Left kidney (tissue), 2 donors: Measurements from ENCODE around the gene MICB. TPM values are rescaled to one million over a fixed set of nuclear protein-coding genes. Genes with fewer than 3 reads are reported as not detected.
"Not testable (repeated sequence)": the region's sequence is repeated elsewhere in the genome, so short reads cannot be mapped to it uniquely, and the experiment has no call there.

Source experiments
- DNase-seq: peaks from one replicate; pipeline ENCODE4 v3.0.0-alpha.2; 2013
- polyA plus RNA-seq: library from polyadenylated mRNA; unstranded; fragments of 120-200 nt; gene quantifications from one replicate; pipeline ENCODE4 v1.2.1, GENCODE V29; 2013; ENCODE audit not compliant: insufficient read length

The MICB gene
- polyA plus RNA-seq, 1 donor = 2.1 TPM

- DNase-seq = no peak
These were observed 41.0 kb downstream of the MICB start for GRCh38 chr6:31538805-31539400.

GRCh38 chr6:31540640-31541039 lies 42.7 kb downstream of the MICB start:
- DNase-seq = no peak

DNA sequence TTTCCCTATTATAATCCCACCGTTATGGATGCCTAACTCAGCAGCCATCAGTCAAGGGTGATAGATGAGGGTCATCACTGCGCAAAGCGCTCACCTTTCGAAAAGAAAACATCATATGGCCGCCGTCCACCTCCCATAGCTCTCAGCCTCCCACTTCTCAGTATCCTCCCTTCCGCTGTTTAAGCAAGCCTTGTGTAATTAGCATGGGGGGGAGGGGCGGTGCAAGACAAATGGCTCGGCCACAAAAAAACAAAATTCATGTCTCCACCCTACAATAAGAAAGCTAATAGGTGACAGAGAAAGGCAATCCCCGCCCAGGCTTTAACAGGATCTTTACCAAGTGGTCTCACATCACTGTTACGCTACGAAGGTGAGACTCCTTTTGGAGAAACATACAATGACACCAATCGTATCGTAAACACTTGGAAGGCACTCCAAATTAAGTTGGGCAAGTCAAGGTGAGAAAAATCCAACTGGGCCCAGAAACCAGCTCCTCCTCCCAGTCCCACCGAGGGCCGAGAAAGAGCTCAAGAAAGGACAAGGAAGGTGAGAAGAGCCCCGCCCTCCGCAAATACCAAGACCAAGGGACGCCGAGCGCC lies 43.2 kb downstream of the MICB start:
- DNase-seq = peak; percentile 56

DNA sequence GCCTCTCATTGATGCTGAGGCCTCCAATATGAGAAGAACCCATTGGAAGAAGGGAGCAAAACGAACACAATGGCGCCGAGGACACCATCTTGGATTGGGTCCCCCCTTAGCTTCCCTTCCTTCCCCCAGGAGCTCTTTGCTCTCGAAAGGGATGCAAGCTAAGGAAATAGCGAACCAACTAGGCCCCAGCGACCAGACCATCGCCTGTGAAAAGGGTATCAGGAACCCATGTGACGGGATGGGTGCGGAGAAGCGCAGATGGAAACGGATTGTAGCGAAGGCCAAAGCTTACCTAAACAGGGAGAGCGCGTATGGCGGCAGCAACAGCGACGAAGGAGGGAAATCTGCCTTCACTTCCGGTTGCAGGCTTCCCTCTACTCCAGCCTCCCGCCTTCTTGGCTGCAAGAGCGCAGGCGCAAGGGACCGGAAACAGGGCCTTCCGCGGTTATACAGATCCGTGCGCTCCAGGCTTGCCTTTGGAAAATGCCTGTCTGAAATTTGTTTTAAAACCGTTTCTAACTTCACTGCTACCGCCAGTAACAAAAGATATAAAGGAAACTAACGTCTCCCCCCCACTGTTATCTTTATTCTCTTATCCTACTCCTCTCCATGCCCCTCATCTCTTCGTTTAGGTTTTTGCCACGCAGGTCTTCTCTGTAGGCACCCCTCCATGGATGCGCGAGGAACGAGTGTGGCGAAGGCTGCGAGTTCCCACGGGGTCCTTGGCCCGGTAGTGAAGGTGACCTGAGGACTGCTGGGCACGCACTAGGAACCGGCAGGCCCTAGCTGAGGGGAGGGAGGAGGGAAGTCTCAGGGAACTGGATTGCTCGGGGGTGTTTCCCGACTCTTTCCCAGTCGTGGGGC lies 43.9 kb downstream of the MICB start, which contains the start of gene DDX39B:
DDX39B (minus strand) TSS at position 346 of the 864 bp plus-strand sequence. CDS start 1,471 bp downstream, outside the sequence.
- peak; percentile 96 for DNase-seq

DNA sequence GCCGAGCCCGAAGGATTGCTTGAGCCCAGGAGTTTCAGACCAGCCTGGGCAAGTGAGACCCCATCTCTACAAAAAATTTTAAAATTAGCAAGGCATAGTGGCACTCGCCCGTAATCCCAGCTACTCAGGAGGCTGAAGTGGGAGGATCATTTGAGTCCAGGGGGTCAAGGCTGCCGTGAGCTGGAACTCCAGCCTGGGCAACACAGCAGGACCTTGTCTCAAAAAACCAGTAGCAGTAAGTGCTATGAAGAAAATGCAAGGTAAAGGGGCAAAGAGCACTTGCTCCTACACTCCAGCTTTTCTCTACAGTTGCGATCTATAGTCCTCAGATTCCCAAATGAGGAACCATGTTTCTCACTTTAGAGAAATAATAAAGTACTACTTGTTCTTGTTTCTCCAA lies 45.7 kb downstream of the MICB start:
- DNase-seq = no peak

- DNase-seq = no peak
These were observed 46.7 kb downstream of the MICB start for GRCh38 chr6:31544676-31545075.

DNA sequence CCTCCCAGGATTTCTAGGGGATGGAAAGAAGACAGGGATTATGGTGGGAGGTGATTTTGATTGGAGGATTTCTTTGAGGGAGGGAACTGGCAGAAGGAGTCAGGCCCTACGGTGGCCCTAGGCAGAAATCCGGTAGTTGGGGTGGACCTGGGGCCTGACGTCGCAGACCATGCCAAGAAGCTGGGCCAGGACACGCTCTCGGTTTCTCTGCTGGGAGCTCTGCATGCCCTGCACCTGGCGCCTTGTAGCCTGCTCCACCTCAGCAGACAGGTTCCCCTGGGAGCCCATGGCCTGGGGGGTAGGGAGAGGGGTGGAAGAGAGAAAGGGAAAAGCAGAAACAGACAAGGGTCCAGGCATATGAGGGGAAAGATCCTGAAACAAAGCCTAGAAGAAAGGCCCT lies 47.3 kb downstream of the MICB start:
- DNase-seq = no peak

DNA sequence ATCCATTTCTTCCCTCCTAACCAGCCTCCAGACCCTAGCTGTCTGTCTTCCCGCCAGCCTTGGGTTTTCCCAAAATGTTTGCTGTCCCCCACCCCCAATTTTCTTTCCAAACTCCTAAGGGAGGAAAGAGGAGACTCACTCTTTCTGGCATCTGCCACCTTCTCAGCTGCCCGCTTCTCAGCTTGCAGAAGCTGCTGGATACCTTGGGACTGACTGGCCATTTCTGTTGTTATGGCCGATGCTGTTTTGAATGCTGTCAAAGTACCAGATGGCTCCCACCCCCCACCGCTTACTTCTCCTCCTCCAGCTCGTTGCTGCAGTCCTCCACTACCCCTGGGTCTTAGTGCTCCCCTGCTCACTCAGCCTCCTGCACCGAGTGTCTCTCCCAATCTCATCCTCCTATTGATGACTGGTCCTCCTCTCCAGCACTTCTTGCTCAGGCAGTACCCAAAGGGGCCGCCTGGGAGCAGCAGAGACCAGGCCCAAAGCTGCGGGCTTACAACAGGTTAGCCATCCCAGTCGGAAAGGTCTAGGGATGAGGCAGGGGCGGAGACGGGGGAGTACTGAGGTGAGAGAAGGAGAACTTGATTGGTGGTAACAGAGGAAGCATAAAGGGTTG lies 48.5 kb downstream of the MICB start, which contains the start of gene ATP6V1G2:
ATP6V1G2 (minus strand) TSS at position 270 of the 619 bp plus-strand sequence; CDS start at position 221, 49 bp downstream.
- peak; percentile 87 for DNase-seq

GRCh38 chr6:31546958-31547726 lies 49.2 kb downstream of the MICB start, which contains the start of gene NFKBIL1:
NFKBIL1 (plus strand) TSS chr6:31547608; CDS start chr6:31547695, 87 bp downstream.
- DNase-seq = peak; percentile 96

DNA sequence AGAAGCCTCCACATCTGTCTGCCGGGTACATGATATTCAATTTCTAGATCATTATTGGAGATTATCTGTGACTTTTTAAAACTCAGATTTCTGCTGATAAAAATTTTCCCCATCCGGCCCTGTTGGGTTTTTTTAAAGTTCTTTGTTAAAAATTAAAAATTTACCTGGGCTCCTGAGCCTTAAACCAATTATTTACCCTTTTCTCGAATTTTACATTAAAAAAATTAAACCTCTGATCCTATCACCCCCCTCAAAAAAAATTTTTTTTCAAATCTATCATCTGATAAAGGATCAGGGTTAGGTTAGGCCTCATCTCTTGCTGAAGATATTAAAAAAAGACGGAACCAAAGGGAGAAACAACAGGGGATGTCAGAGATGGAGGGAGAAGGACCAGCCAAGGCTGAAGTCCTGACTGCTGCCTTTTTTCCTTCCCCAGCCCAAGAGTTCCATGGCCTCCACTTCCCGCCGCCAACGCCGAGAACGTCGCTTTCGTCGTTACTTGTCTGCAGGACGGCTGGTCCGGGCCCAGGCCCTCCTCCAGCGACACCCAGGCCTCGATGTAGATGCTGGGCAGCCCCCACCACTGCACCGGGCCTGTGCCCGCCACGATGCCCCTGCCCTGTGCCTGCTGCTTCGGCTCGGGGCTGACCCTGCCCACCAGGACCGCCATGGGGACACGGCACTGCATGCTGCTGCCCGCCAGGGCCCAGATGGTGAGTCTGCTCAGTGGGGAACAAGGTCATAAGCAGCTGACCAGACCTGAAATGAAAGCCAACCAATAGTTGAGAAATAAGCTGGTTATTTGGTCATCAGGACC lies 50.0 kb downstream of the MICB start:
- no peak for DNase-seq

DNA sequence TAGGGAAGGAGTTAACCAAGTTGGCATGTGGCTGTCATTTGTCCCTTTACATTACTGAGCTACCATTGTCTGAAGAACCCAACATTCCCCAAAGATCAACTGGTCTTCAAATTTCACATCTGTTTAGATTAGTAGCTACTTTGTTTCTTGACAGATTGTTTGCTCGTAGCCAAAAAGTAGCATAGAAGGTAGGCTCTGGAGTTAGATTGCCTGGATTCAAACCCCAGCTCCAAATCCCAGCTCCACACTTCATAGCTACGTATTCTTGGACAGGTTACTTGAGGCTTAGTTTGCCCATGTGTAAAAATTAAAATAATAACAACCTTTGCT lies 50.6 kb downstream of the MICB start:
- no peak for DNase-seq

GRCh38 chr6:31551371-31551770 lies 53.4 kb downstream of the MICB start:
- DNase-seq = not testable (repeated sequence)

- no peak for DNase-seq
These were observed 58.4 kb downstream of the MICB start for GRCh38 chr6:31556307-31556706.

GRCh38 chr6:31557443-31558317 lies 59.7 kb downstream of the MICB start:
- no peak for DNase-seq

DNA sequence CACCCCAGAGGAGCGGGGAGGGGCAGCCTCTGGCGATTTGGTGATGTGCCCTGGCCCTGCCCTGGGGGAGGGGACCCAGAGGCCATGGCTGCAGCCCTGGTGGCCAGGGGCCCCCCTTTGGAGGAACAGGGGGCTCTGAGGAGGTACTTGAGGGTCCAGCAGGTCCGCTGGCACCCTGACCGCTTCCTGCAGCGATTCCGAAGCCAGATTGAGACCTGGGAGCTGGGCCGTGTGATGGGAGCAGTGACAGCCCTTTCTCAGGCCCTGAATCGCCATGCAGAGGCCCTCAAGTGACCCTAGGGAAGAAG lies 60.3 kb downstream of the MICB start:
- DNase-seq = no peak

DNA sequence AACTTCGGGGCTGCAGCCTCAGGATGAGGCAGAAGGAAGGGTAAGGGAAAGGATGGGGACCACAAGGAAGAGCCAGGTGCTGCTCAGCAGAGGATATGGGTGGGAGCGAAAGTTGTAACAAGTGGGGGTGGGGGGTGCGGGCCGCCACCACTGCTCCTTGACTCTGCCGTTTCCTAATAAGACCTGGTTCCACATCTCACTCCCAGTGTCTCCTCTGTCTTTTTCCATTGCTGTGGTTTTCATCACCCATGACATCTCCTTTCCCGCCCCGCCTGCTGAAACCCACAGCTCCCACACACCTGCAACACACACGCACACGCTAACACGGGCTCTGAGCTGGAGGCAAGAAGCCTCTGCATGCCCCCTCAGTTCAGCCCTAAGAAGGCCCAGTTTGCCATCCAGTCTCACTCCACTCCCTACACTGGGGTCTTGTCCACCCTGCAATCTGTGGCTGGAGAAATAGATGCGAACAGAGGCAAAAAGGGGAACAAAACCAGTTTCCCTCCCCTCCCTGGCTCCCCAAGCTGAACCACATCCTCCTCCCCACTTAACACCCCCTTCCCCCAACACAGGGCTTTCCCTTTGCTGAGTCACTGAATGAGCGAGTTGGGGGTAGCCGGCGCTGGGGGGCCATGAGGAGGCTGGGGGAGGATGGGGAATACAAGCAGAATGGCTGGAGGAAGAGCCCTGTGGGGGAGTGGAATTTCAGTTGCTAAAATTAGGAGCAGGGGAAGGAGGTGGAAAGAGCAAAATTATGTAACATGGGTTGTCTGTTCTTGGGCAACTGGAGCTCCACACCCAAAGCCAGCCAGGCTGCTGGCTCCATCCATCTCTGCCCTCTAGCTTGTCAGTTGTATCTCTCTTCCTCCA lies 60.9 kb downstream of the MICB start:
- no peak for DNase-seq

- DNase-seq = no peak
These were observed 61.6 kb downstream of the MICB start for GRCh38 chr6:31559606-31559957.

GRCh38 chr6:31559958-31560696 lies 62.2 kb downstream of the MICB start:
- no peak for DNase-seq
